GM12878 (cell line): ENCODE measurements around the gene TPR. TPM values are rescaled to one million over a fixed set of nuclear protein-coding genes. Genes with fewer than 3 reads are reported as not detected.

Experiments used
- ATAC-seq: fragments of 200-7000 bp; cut with Tn5 transposase; 3 replicates; pipeline ENCODE4 v1.9.1; 2020; ENCODE audit warnings: mild to moderate bottlenecking, moderate library complexity
- BruUV-seq: library from RNA; stranded (reverse); fragments of 400-500 nt; replicated peaks from 2 replicates; lab custom pipeline; 2021; lab: Mats Ljungman, UMichigan
- CTCF ChIA-PET: fragments of 300-600 bp; sonication (Branson Sonifier 250); formaldehyde crosslinking; extraction: SDS; loops from one replicate; lab custom pipeline; 2021; ENCODE audit warnings: inconsistent platforms; lab: Yijun Ruan, JAX
- POLR2A ChIA-PET: fragments of 350-600 bp; formaldehyde crosslinking; extraction: SDS; loops from one replicate; lab custom pipeline; 2021; ENCODE audit warnings: inconsistent platforms; lab: Charles Lee
- RAD21 ChIA-PET: fragments of 300-600 bp; sonication (Branson Sonifier 250); formaldehyde crosslinking; loops from one replicate; lab custom pipeline; 2023; ENCODE audit warnings: antibody characterized with exemption; ENCODE audit not compliant: unreplicated experiment; lab: Charles Lee
- SMC1A ChIA-PET: fragments of 300-600 bp; sonication (Branson Sonifier 250); formaldehyde crosslinking; loops from one replicate; lab custom pipeline; 2023; ENCODE audit not compliant: unreplicated experiment, uncharacterized antibody; lab: Charles Lee
- DNase-seq: peaks from one replicate; pipeline ENCODE4 v3.0.0-alpha.2; 2011; ENCODE audit warnings: low read depth, low spot score
- FAIRE-seq: peaks from 3 replicates; lab custom pipeline; 2011; peaks lifted over from hg19 to GRCh38; lab: Jason Lieb, UNC
- H2AFZ ChIP-seq: 2 replicates; pipeline ENCODE4 v1.6.0; 2011; ENCODE audit warnings: low read depth, low read length, control low read depth; ENCODE audit not compliant: control insufficient read depth
- H3K27ac ChIP-seq: 2 replicates; pipeline ENCODE4 v1.5.1; 2011; ENCODE audit warnings: control low read depth; ENCODE audit not compliant: control insufficient read depth, insufficient read depth
- H3K27me3 ChIP-seq, 2 experiments: replicated peaks in 1 of 2; 2 replicates each; pipeline versions ENCODE4 v1.6.0 to v1.6.1; 2011; ENCODE audit warnings: low read length in 1 of 2; ENCODE audit not compliant: control insufficient read depth in 2 of 2, insufficient read depth in 2 of 2
- H3K36me3 ChIP-seq, 2 experiments: 2 replicates each; pipeline ENCODE4 v1.5.1; 2011; ENCODE audit warnings: low read length in 1 of 2; ENCODE audit not compliant: control insufficient read depth in 2 of 2, insufficient read depth in 2 of 2
- H3K4me1 ChIP-seq: 2 replicates; pipeline ENCODE4 v1.6.1; 2011; ENCODE audit warnings: mild to moderate bottlenecking, low read length, moderate library complexity, mixed read lengths; ENCODE audit not compliant: control insufficient read depth, insufficient read depth
- H3K4me2 ChIP-seq: 2 replicates; pipeline ENCODE4 v1.6.0; 2011; ENCODE audit warnings: control low read depth; ENCODE audit not compliant: control insufficient read depth, insufficient read depth
- H3K4me3 ChIP-seq: fragments of 200-600 bp; sonication (generic); 2 replicates; pipeline ENCODE4 v1.5.1; 2016
- H3K79me2 ChIP-seq: 2 replicates; pipeline ENCODE4 v1.6.0; 2011; ENCODE audit warnings: low read length; ENCODE audit not compliant: control insufficient read depth, insufficient read depth
- H3K9ac ChIP-seq: 2 replicates; pipeline ENCODE4 v1.8.0; 2011; ENCODE audit warnings: low read length, control low read depth, mixed read lengths; ENCODE audit not compliant: control insufficient read depth, insufficient read depth
- H3K9me3 ChIP-seq: replicated peaks from 3 replicates; pipeline ENCODE4 v1.5.1; 2011; ENCODE audit warnings: mild to moderate bottlenecking, low read length; ENCODE audit not compliant: control insufficient read depth, insufficient read depth
- H4K20me1 ChIP-seq: 2 replicates; pipeline ENCODE4 v1.6.0; 2011; ENCODE audit not compliant: control insufficient read depth, insufficient read depth
- ATF3 ChIP-seq: IDR thresholded peaks from 2 replicates; pipeline ENCODE4 v1.6.1; 2011; ENCODE audit warnings: low read depth, mild to moderate bottlenecking, low read length, moderate library complexity, borderline replicate concordance; ENCODE audit errors: extremely low read depth
- BRCA1 ChIP-seq: IDR thresholded peaks from 2 replicates; pipeline ENCODE4 v1.6.1; 2011; ENCODE audit warnings: low read depth, low read length, improper control_type of control experiment
- CBX3 ChIP-seq: fragments of 200-600 bp; sonication (generic); IDR thresholded peaks from 2 replicates; pipeline ENCODE4 v1.6.1; 2016; ENCODE audit warnings: low read depth, borderline replicate concordance
- CHD1 ChIP-seq: IDR thresholded peaks from 2 replicates; pipeline ENCODE4 v1.6.1; 2012; ENCODE audit warnings: low read depth, low read length, improper control_type of control experiment
- CHD4 ChIP-seq: fragments of 200-600 bp; sonication (generic); IDR thresholded peaks from 2 replicates; pipeline ENCODE4 v1.6.1; 2016; ENCODE audit warnings: mild to moderate bottlenecking
- ESRRA ChIP-seq: IDR thresholded peaks from 2 replicates; pipeline ENCODE4 v1.6.1; 2012; ENCODE audit warnings: mild to moderate bottlenecking, low read length, improper control_type of control experiment
- GABPA ChIP-seq: IDR thresholded peaks from 2 replicates; pipeline ENCODE4 v1.6.1; 2014; ENCODE audit warnings: antibody characterized with exemption, low read depth, mild to moderate bottlenecking, inconsistent platforms
- HCFC1 ChIP-seq: fragments of 150-350 bp; IDR thresholded peaks from 2 replicates; pipeline ENCODE4 v1.6.1; 2014; ENCODE audit warnings: low read length
- HDAC6 ChIP-seq: fragments of 200-600 bp; sonication (generic); IDR thresholded peaks from one replicate; pipeline ENCODE4 v1.8.0; 2017; ENCODE audit warnings: antibody characterized with exemption; ENCODE audit not compliant: unreplicated experiment
- MTA3 ChIP-seq: IDR thresholded peaks from 2 replicates; pipeline ENCODE4 v1.6.1; 2012; ENCODE audit warnings: low read length, inconsistent platforms, borderline replicate concordance
- NFXL1 ChIP-seq: fragments of 450-650 bp; IDR thresholded peaks from 2 replicates; pipeline ENCODE4 v1.6.1; 2017; ENCODE audit warnings: antibody characterized with exemption, mild to moderate bottlenecking, borderline replicate concordance
- NFYB ChIP-seq: IDR thresholded peaks from 2 replicates; pipeline ENCODE4 v1.6.1; 2011; ENCODE audit warnings: low read depth, mild to moderate bottlenecking, low read length, improper control_type of control experiment, moderate library complexity; ENCODE audit not compliant: insufficient read depth
- NKRF ChIP-seq: fragments of 450-650 bp; conservative IDR thresholded peaks from 2 replicates; pipeline ENCODE4 v1.6.1; 2017; ENCODE audit warnings: mild to moderate bottlenecking, moderate library complexity
- NR2C1 ChIP-seq: fragments of 450-650 bp; IDR thresholded peaks from 2 replicates; pipeline ENCODE4 v1.6.1; 2017; ENCODE audit warnings: antibody characterized with exemption, mild to moderate bottlenecking, moderate library complexity
- NRF1 ChIP-seq: conservative IDR thresholded peaks from 2 replicates; pipeline ENCODE4 v1.6.1; 2011; ENCODE audit warnings: mild to moderate bottlenecking, low read depth, low read length, improper control_type of control experiment
- PML ChIP-seq: IDR thresholded peaks from 2 replicates; pipeline ENCODE4 v1.6.1; 2012; ENCODE audit warnings: low read length, inconsistent platforms
- RCOR1 ChIP-seq: conservative IDR thresholded peaks from 2 replicates; pipeline ENCODE4 v1.6.1; 2012; ENCODE audit warnings: low read depth, low read length, improper control_type of control experiment
- RELA ChIP-seq: fragments of 450-650 bp; IDR thresholded peaks from 2 replicates; pipeline ENCODE4 v1.8.0; 2014; ENCODE audit warnings: borderline replicate concordance; ENCODE audit not compliant: partially characterized antibody
- SIX5 ChIP-seq: IDR thresholded peaks from 2 replicates; pipeline ENCODE4 v1.6.1; 2011; ENCODE audit warnings: mild to moderate bottlenecking, low read depth, low read length, moderate library complexity; ENCODE audit not compliant: severe bottlenecking
- SMARCA5 ChIP-seq: fragments of 450-650 bp; IDR thresholded peaks from 2 replicates; pipeline ENCODE4 v1.6.1; 2017; ENCODE audit warnings: mild to moderate bottlenecking
- SUPT20H ChIP-seq: IDR thresholded peaks from 2 replicates; pipeline ENCODE4 v1.6.1; 2011; ENCODE audit warnings: low read depth, mild to moderate bottlenecking, low read length, moderate library complexity, borderline replicate concordance; ENCODE audit not compliant: control insufficient read depth
- YY1 ChIP-seq: IDR thresholded peaks from 2 replicates; pipeline ENCODE4 v1.6.1; 2011; ENCODE audit warnings: low read depth, mild to moderate bottlenecking, low read length
- ZNF622 ChIP-seq: fragments of 450-650 bp; IDR thresholded peaks from 2 replicates; pipeline ENCODE4 v1.6.1; 2017; ENCODE audit warnings: mild to moderate bottlenecking, inconsistent platforms
- WGBS: methylation state at CpG from one replicate; pipeline ENCODE4 v1.1.6; 2016; ENCODE audit warnings: low lambda C conversion rate; ENCODE audit not compliant: insufficient replicate concordance, insufficient coverage; ENCODE audit errors: missing lambda C conversion rate; 5-methylcytosine and 5-hydroxymethylcytosine counted together
- in situ Hi-C: fragments of 300-500 bp; cut with MboI; formaldehyde crosslinking; loops from 9 replicates; pipeline ENCODE4 v1.14.3; 2018; ENCODE audit warnings: mixed read lengths
- intact Hi-C: fragments of 100-400 bp; cut with micrococcal nuclease; formaldehyde crosslinking; loops from one replicate; pipeline ENCODE4 v1.14.2; 2022; ENCODE audit not compliant: unreplicated experiment
- polyA plus RNA-seq, 11 experiments: library from polyadenylated mRNA; depleted of rRNA in 4 of 11; unstranded in 6 of 11; stranded (reverse) in 5 of 11; fragments of >200 nt; fragmentation: Nextera tagmentation in 4 of 11; fragmentation: Illumina TruSeq in 1 of 11; extraction: Ambion mirVana in 4 of 11; extraction: Trizol in 1 of 11; gene quantifications; 1 replicate in 1 of 11; 2 replicates in 10 of 11; pipeline versions ENCODE4 v1.2.1 to v1.2.3, GENCODE V29; 2011 to 2016; ENCODE audit warnings: inconsistent platforms in 2 of 11, missing spikeins in 2 of 11, low read depth in 1 of 11
- total RNA-seq, 4 experiments: library from RNA; depleted of rRNA in 3 of 4; stranded (reverse); fragments of >200 nt in 3 of 4; fragmentation: Illumina TruSeq in 1 of 4; extraction: Trizol in 1 of 4; gene quantifications; 2 replicates each; pipeline versions ENCODE4 v1.2.1 to v1.2.3, GENCODE V29; 2013 to 2021

TPR gene
- total and polyA plus RNA-seq, 10 of the 15 experiments (the other 5 are each of a cell fraction or from before 2014, with no cell fraction given): 30.9 to 122 (median 92.2) TPM

GRCh38 chr1:186374303-186375151 lies 526 bp downstream of the TPR start:
- Histone ChIP-seq H3K36me3 (peaks cover 0 to 6% of the 10 kb centered on the region in 2 experiments; a peak in 2 of 4 replicates), H3K9ac (peak overlapping the region; percentile 90), H3K4me2 (peak overlapping the region; percentile 66), H3K79me2 (peaks cover 71% of the 10 kb centered on the region), H2AFZ (peak overlapping the region; percentile 96), H3K27ac (peak overlapping the region; percentile 93), H3K4me1 (no peaks in the 10 kb centered on the region; the same call in 1 of the 2 replicates), H3K27me3 (no peaks in the 10 kb centered on the region), H3K9me3 (no peaks in the 10 kb centered on the region; the same call in 2 of the 3 replicates), H3K4me3 (peak overlapping the region; percentile 83), H4K20me1 (no peaks in the 10 kb centered on the region)
- POLR2A ChIA-PET: interaction anchor here (0.7 to 1.6 kb wide), 8 partner anchors 8 to 1219 kb away, joined by 3 to 4 read pairs (median 4); no protein-coding TSS in a partner anchor
- FAIRE-seq: peak; percentile 61
- SMC1A ChIA-PET: interaction anchor here (0.8 to 2.1 kb wide), 6 partner anchors 10 to 138 kb away, joined by 3 to 10 read pairs (median 4); no protein-coding TSS in a partner anchor
- peak; percentile 58 for ATAC-seq
- TSS peak; percentile 69 for BruUV-seq
- peak; percentile 19 for DNase-seq
- CTCF ChIA-PET: interaction anchor here (0.7 to 2.4 kb wide), 27 partner anchors 8 to 612 kb away, joined by 3 to 10 read pairs (median 5); no protein-coding TSS in a partner anchor
- intact Hi-C loops (loop anchor here (1.0 kb wide), 1 partner anchor 612 kb away; no protein-coding TSS in a partner anchor), in situ Hi-C loops (loop anchor here (25.0 kb wide), 2 partner anchors 1062 to 1637 kb away; partner anchors contain the start of gene IVNS1ABP)
- 2% methylated on average over 35 of the region's 37 CpGs for WGBS
- RAD21 ChIA-PET: interaction anchor here (0.5 to 1.1 kb wide), 5 partner anchors 11 to 612 kb away, joined by 3 to 5 read pairs (median 4); no protein-coding TSS in a partner anchor
- TF ChIP-seq NKRF (peak; percentile 73), CHD4 (no peak), NFYB (peak; percentile 65; the same call in 1 of the 2 replicates), CHD1 (no peak), SUPT20H (no peak), NRF1 (no peak), RELA (peak; percentile 37), HDAC6 (peak; percentile 20), ESRRA (no peak), ZNF622 (no peak), GABPA (no peak), RCOR1 (no peak), BRCA1 (no peak), PML (peak; percentile 25; the same call in 1 of the 2 replicates), NR2C1 (no peak), ATF3 (no peak), NFXL1 (no peak), YY1 (peak; percentile 78), SIX5 (no peak), MTA3 (no peak; the same call in 1 of the 2 replicates), HCFC1 (peak; percentile 7; the same call in 1 of the 2 replicates), SMARCA5 (0 out of 2 replicates have a peak, but pooled peaks have one; percentile 18), CBX3 (no peak)
